ENCODE measurements around the gene DCHS1. TPM values are rescaled to one million over a fixed set of nuclear protein-coding genes. Genes with fewer than 3 reads are reported as not detected.

Gene DCHS1
- total and polyA plus RNA-seq, 9 of the 15 experiments (the other 6 are each of a cell fraction or from before 2014, with no cell fraction given), result 0.04 to 0.49 (median 0.14) TPM; not detected in 2

GRCh38 chr11:6690431-6691132 is 35.0 kb upstream of the DCHS1 start (continued):
- TF ChIP-seq CC2D1A (IDR thresholded peaks at IDR 0.05) (peak; percentile 45; the same call in 1 of the 2 replicates), ZBTB17 (CRISPR knock-in tag; IDR thresholded peaks at IDR 0.05) (0 out of 2 replicates have a peak, but pooled peaks have one; percentile 20), MTA1 (IDR thresholded peaks at IDR 0.05; ENCODE audit: borderline replicate concordance) (peak; percentile 47; the same call in 1 of the 2 replicates), FOSL1 (tag; conservative IDR thresholded peaks at IDR 0.05) (peak; percentile 60), ETV1 (tag; conservative IDR thresholded peaks at IDR 0.05; ENCODE audit: low read depth) (peak; percentile 55), EP400 (IDR thresholded peaks at IDR 0.05) (peak; percentile 92), POLR2G (IDR thresholded peaks at IDR 0.05; ENCODE audit: low read depth, low read length) (0 out of 2 replicates have a peak, but pooled peaks have one; percentile 5), MAX (CRISPR knock-in tag; IDR thresholded peaks at IDR 0.05) (peak; percentile 74), TAL1 (IDR thresholded peaks at IDR 0.05) (peak; percentile 63), RBFOX2 (IDR thresholded peaks at IDR 0.05; ENCODE audit: low read depth, low read length) (peak; percentile 31; the same call in 1 of the 2 replicates), AFF1 (IDR thresholded peaks at IDR 0.05; ENCODE audit: low read depth in 1 of 2, partially characterized antibody in 2 of 2) (peak; percentile 74 to 77), ATF7 (IDR thresholded peaks at IDR 0.05) (0 out of 2 replicates have a peak, but pooled peaks have one; percentile 9), CXXC5 (CRISPR knock-in tag; IDR thresholded peaks at IDR 0.05) (peak; percentile 59; the same call in 1 of the 2 replicates), TAF9B (IDR thresholded peaks at IDR 0.05; ENCODE audit: partially characterized antibody) (peak; percentile 78)
- TF ChIP-seq, protein P1, sequence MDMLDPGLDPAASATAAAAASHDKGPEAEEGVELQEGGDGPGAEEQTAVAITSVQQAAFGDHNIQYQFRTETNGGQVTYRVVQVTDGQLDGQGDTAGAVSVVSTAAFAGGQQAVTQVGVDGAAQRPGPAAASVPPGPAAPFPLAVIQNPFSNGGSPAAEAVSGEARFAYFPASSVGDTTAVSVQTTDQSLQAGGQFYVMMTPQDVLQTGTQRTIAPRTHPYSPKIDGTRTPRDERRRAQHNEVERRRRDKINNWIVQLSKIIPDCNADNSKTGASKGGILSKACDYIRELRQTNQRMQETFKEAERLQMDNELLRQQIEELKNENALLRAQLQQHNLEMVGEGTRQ (CRISPR knock-in tag; IDR thresholded peaks at IDR 0.05), result peak; percentile 58
- TF ChIP-seq, protein P2, sequence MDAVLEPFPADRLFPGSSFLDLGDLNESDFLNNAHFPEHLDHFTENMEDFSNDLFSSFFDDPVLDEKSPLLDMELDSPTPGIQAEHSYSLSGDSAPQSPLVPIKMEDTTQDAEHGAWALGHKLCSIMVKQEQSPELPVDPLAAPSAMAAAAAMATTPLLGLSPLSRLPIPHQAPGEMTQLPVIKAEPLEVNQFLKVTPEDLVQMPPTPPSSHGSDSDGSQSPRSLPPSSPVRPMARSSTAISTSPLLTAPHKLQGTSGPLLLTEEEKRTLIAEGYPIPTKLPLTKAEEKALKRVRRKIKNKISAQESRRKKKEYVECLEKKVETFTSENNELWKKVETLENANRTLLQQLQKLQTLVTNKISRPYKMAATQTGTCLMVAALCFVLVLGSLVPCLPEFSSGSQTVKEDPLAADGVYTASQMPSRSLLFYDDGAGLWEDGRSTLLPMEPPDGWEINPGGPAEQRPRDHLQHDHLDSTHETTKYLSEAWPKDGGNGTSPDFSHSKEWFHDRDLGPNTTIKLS (IDR thresholded peaks at IDR 0.05; ENCODE audit: borderline replicate concordance, low read depth), result 0 out of 2 replicates have a peak, but pooled peaks have one; percentile 13

Measured in K562 (cell line).